ENCODE data around the gene SLC25A41.

DNA sequence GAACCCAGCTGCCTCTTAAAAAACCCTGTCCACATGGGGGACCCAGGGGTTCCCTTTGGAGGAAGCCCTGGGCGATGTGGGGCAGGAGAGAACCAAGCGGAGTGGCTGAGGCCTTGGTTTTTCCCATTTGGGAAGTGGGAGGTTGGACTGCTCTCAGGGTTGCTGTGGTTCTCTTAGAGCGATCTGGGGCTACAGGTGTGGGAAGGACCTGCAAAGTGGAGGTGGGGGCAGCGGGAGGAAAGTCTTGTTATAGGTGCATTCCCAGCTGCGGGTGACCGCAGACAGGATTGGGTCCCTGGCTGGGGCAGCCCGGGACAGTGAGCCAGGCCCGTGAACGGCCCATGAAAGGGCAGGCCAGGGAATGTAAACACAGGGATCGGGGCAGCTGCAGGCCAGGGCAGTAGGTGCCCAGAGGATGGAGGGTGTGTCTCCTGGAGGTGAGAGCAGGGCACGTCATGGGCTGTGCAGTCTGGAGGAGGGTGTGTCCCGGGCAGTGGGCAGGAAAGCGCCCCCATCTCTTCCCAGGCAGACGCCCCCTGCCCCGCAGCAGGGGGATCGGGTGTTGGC lies 25.2 kb upstream of the SLC25A41 start:
- TF ChIP-seq ZNF274 (CRISPR knock-in tag; IDR thresholded peaks at IDR 0.05) (no peak), POLR2A (IDR thresholded peaks at IDR 0.05; ENCODE audit: insufficient read depth in 1 of 2, low read depth in 2 of 2, low read length in 2 of 2) (no peak), NR1H2 (CRISPR knock-in tag; IDR thresholded peaks at IDR 0.05; ENCODE audit: borderline replicate concordance, low read depth) (no peak), NFKB2 (CRISPR knock-in tag; IDR thresholded peaks at IDR 0.05; ENCODE audit: borderline replicate concordance) (peak; percentile 34; the same call in 1 of the 2 replicates), CTCF (CRISPR knock-in tag; IDR thresholded peaks at IDR 0.05) (no peak), RBM39 (IDR thresholded peaks at IDR 0.05; ENCODE audit: low read depth, low read length, poor library complexity, severe bottlenecking) (no peak), HIVEP1 (CRISPR knock-in tag; IDR thresholded peaks at IDR 0.05) (no peak), ZNF879 (CRISPR knock-in tag; IDR thresholded peaks at IDR 0.05) (no peak), MEIS2 (CRISPR knock-in tag; IDR thresholded peaks at IDR 0.05) (no peak), ZNF598 (CRISPR knock-in tag; IDR thresholded peaks at IDR 0.05; ENCODE audit: borderline replicate concordance) (no peak), ZHX1 (CRISPR knock-in tag; IDR thresholded peaks at IDR 0.05; ENCODE audit: low read depth) (no peak), ISX (CRISPR knock-in tag; conservative IDR thresholded peaks at IDR 0.05) (no peak)
- TF ChIP-seq, protein P1, sequence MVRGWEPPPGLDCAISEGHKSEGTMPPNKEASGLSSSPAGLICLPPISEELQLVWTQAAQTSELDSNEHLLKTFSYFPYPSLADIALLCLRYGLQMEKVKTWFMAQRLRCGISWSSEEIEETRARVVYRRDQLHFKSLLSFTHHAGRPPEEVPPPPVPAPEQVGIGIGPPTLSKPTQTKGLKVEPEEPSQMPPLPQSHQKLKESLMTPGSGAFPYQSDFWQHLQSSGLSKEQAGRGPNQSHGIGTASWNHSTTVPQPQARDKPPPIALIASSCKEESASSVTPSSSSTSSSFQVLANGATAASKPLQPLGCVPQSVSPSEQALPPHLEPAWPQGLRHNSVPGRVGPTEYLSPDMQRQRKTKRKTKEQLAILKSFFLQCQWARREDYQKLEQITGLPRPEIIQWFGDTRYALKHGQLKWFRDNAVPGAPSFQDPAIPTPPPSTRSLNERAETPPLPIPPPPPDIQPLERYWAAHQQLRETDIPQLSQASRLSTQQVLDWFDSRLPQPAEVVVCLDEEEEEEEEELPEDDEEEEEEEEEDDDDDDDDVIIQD (CRISPR knock-in tag; IDR thresholded peaks at IDR 0.05; ENCODE audit: low read depth) = no peak

Measured in HepG2 (cell line).